Activated B cell treated with CpG ODN at 0.5 μM for 24 hours (primary cell): ENCODE data around the gene VCAN. TPM values are rescaled to one million over a fixed set of nuclear protein-coding genes. Genes with fewer than 3 reads are reported as not detected.

Source experiments
- ATAC-seq: fragments of 200-7000 bp; cut with Tn5 transposase; one replicate; pipeline ENCODE4 v1.10.0; 2021; ENCODE audit warnings: low read depth, mild to moderate bottlenecking, moderate library complexity
- CTCF ChIA-PET: fragments of 350-600 bp; sonication (Branson Sonifier 250); formaldehyde crosslinking; loops from one replicate; lab custom pipeline; 2021; ENCODE audit warnings: antibody characterized with exemption; lab: Charles Lee
- POLR2A ChIA-PET: fragments of 350-600 bp; sonication (Branson Sonifier 250); formaldehyde crosslinking; loops from one replicate; lab custom pipeline; 2021; ENCODE audit warnings: antibody characterized with exemption; lab: Charles Lee
- DNase-seq: peaks from one replicate; pipeline ENCODE4 v3.0.0; 2022
- H3K27ac Mint-ChIP-seq: one replicate; pipeline ENCODE4 v1.8.0; 2020; ENCODE audit warnings: mixed read lengths
- H3K27me3 Mint-ChIP-seq: one replicate; pipeline ENCODE4 v1.8.0; 2021; ENCODE audit warnings: mixed read lengths
- H3K36me3 Mint-ChIP-seq: one replicate; pipeline ENCODE4 v1.8.0; 2021; ENCODE audit warnings: low read depth, mixed read lengths
- H3K4me1 Mint-ChIP-seq: one replicate; pipeline ENCODE4 v1.8.0; 2021; ENCODE audit warnings: mixed read lengths
- H3K4me3 Mint-ChIP-seq: one replicate; pipeline ENCODE4 v1.8.0; 2020; ENCODE audit warnings: mild to moderate bottlenecking, mixed read lengths
- H3K9me3 Mint-ChIP-seq: one replicate; pipeline ENCODE4 v1.8.0; 2020; ENCODE audit warnings: mixed read lengths
- CTCF ChIP-seq: fragments of 200-600 bp; IDR thresholded peaks from one replicate; pipeline ENCODE4 v1.8.0; 2022; ENCODE audit warnings: antibody characterized with exemption, mild to moderate bottlenecking
- intact Hi-C: fragments of 100-400 bp; cut with micrococcal nuclease; formaldehyde crosslinking; loops from one replicate; pipeline ENCODE4 v1.15.1; 2024
- total RNA-seq: library from RNA; stranded (reverse); gene quantifications from 2 replicates; pipeline ENCODE4 v1.2.3, GENCODE V29; 2022

The VCAN gene
- total RNA-seq, 1 donor from 2014 or later, result 0.16 TPM

- Mint-ChIP-seq H3K4me3 (no peak overlapping the region), H3K27me3 (no peaks in the 10 kb centered on the region), H3K27ac (no peak overlapping the region), H3K4me1 (no peaks in the 10 kb centered on the region), H3K36me3 (no peaks in the 10 kb centered on the region), H3K9me3 (no peaks in the 10 kb centered on the region)
- intact Hi-C loops, result no loop called here
- DNase-seq (no peak), ATAC-seq (no peak)
- ChIA-PET CTCF (no interaction called here), POLR2A (no interaction called here)
- TF ChIP-seq CTCF, result no peak
Observed at GRCh38 chr5:83595217-83595616, 123.7 kb downstream of the VCAN start.

- ChIA-PET POLR2A (no interaction called here), CTCF (no interaction called here)
- H3K9me3 Mint-ChIP-seq, result no peaks in the 10 kb centered on the region
- no peak for DNase-seq
- peaks cover 7% of the 10 kb centered on the region for H3K27me3 Mint-ChIP-seq
- ATAC-seq, result no peak
- no peaks in the 10 kb centered on the region for H3K36me3 Mint-ChIP-seq
- no peak overlapping the region for H3K4me3 Mint-ChIP-seq
- no peak overlapping the region for H3K27ac Mint-ChIP-seq
- intact Hi-C loops, result no loop called here
- TF ChIP-seq CTCF, result no peak
- H3K4me1 Mint-ChIP-seq, result no peaks in the 10 kb centered on the region
Observed at GRCh38 chr5:83608122-83608521, 136.6 kb downstream of the VCAN start.

GRCh38 chr5:83614841-83615240, 143.3 kb downstream of the VCAN start:
- ATAC-seq (no peak), DNase-seq (no peak)
- TF ChIP-seq CTCF, result no peak
- no peaks in the 10 kb centered on the region for H3K27me3 Mint-ChIP-seq
- CTCF ChIA-PET, result no interaction called here
- intact Hi-C loops, result no loop called here
- H3K4me1 Mint-ChIP-seq, result no peaks in the 10 kb centered on the region
- H3K27ac Mint-ChIP-seq, result no peak overlapping the region
- no peak overlapping the region for H3K4me3 Mint-ChIP-seq
- H3K36me3 Mint-ChIP-seq, result no peaks in the 10 kb centered on the region
- H3K9me3 Mint-ChIP-seq, result peaks cover 5% of the 10 kb centered on the region
- POLR2A ChIA-PET, result no interaction called here

GRCh38 chr5:83628360-83628759, 156.8 kb downstream of the VCAN start:
- ATAC-seq (no peak), DNase-seq (no peak)
- H3K9me3 Mint-ChIP-seq, result no peaks in the 10 kb centered on the region
- no peak for TF ChIP-seq CTCF
- ChIA-PET CTCF (no interaction called here), POLR2A (no interaction called here)
- no peaks in the 10 kb centered on the region for H3K4me1 Mint-ChIP-seq
- no peak overlapping the region for H3K4me3 Mint-ChIP-seq
- no peaks in the 10 kb centered on the region for H3K36me3 Mint-ChIP-seq
- H3K27ac Mint-ChIP-seq, result no peak overlapping the region
- intact Hi-C loops, result no loop called here
- peaks cover 2% of the 10 kb centered on the region for H3K27me3 Mint-ChIP-seq

Other genes with a start within 250 kb of the VCAN start
- gene HAPLN1, start 249.1 kb downstream of the VCAN start, total RNA-seq, result not detected in 2 replicates